ENCODE measurements around the gene DUSP22.

Gene DUSP22

GRCh38 chr6:281469-282103, 10.7 kb upstream of the DUSP22 start:
- Histone ChIP-seq H3K9me3 (ENCODE audit: control insufficient read depth, insufficient read depth, low read length) (no peaks in the 10 kb centered on the region), H3K36me3 (ENCODE audit: control insufficient read depth, low read length) (no peaks in the 10 kb centered on the region)

GRCh38 chr6:282177-282866, 10.0 kb upstream of the DUSP22 start:
- Histone ChIP-seq H3K36me3 (ENCODE audit: control insufficient read depth, low read length) (no peaks in the 10 kb centered on the region), H3K4me1 (ENCODE audit: control insufficient read depth, low read length) (0 out of 2 replicates have a peak, but pooled peaks cover 3% of the 10 kb centered on the region), H3K4me3 (ENCODE audit: low read length) (no peak overlapping the region), H3F3A (ENCODE audit: control insufficient read depth, insufficient read depth) (no peaks in the 10 kb centered on the region), H3K27ac (ENCODE audit: low read depth, low read length) (no peak overlapping the region), H4K20me1 (ENCODE audit: control insufficient read depth, insufficient read depth, low read depth, low read length) (no peaks in the 10 kb centered on the region), H3K4me2 (ENCODE audit: low read length) (no peak overlapping the region), H3K9me3 (ENCODE audit: control insufficient read depth, insufficient read depth, low read length) (no peaks in the 10 kb centered on the region), H3K9me2 (replicated peaks; ENCODE audit: control insufficient read depth, low read length) (no peaks in the 10 kb centered on the region), H3K27me3 (ENCODE audit: control insufficient read depth, low read length) (peaks cover 10% of the 10 kb centered on the region), H3K79me2 (ENCODE audit: control insufficient read depth, low read length) (no peaks in the 10 kb centered on the region)
- TF ChIP-seq CTCF (IDR thresholded peaks at IDR 0.05; ENCODE audit: low read depth, low read length, poor library complexity, severe bottlenecking) (no peak), EZH2phosphoT487 (IDR thresholded peaks at IDR 0.05; ENCODE audit: borderline replicate concordance, low read length) (no peak)

More at GRCh38 chr6:281469-282103, 10.7 kb upstream of the DUSP22 start:
- no peak for TF ChIP-seq CTCF (IDR thresholded peaks at IDR 0.05; ENCODE audit: low read depth, low read length, poor library complexity, severe bottlenecking)
- no peak for TF ChIP-seq EZH2phosphoT487 (IDR thresholded peaks at IDR 0.05; ENCODE audit: borderline replicate concordance, low read length)
- Histone ChIP-seq H3F3A (ENCODE audit: control insufficient read depth, insufficient read depth) (no peaks in the 10 kb centered on the region), H3K27ac (ENCODE audit: low read depth, low read length) (no peak overlapping the region), H3K4me1 (ENCODE audit: control insufficient read depth, low read length) (no peaks in the 10 kb centered on the region), H3K27me3 (ENCODE audit: control insufficient read depth, low read length) (peaks cover 4% of the 10 kb centered on the region), H3K9me2 (replicated peaks; ENCODE audit: control insufficient read depth, low read length) (no peaks in the 10 kb centered on the region), H3K79me2 (ENCODE audit: control insufficient read depth, low read length) (no peaks in the 10 kb centered on the region), H3K4me3 (ENCODE audit: low read length) (no peak overlapping the region), H3K4me2 (ENCODE audit: low read length) (no peak overlapping the region), H4K20me1 (ENCODE audit: control insufficient read depth, insufficient read depth, low read depth, low read length) (no peaks in the 10 kb centered on the region)

GRCh38 chr6:282867-283416, 9.3 kb upstream of the DUSP22 start:
- H3K27me3 ChIP-seq (ENCODE audit: control insufficient read depth, low read length), result peaks cover 11% of the 10 kb centered on the region
- H3K4me3 ChIP-seq (ENCODE audit: low read length), result no peak overlapping the region
- TF ChIP-seq CTCF (IDR thresholded peaks at IDR 0.05; ENCODE audit: low read depth, low read length, poor library complexity, severe bottlenecking) (no peak), EZH2phosphoT487 (IDR thresholded peaks at IDR 0.05; ENCODE audit: borderline replicate concordance, low read length) (no peak)

More at GRCh38 chr6:282867-283416, 9.3 kb upstream of the DUSP22 start:
- Histone ChIP-seq H3K4me2 (ENCODE audit: low read length) (no peak overlapping the region), H3F3A (ENCODE audit: control insufficient read depth, insufficient read depth) (no peaks in the 10 kb centered on the region), H3K36me3 (ENCODE audit: control insufficient read depth, low read length) (no peaks in the 10 kb centered on the region), H3K79me2 (ENCODE audit: control insufficient read depth, low read length) (no peaks in the 10 kb centered on the region), H3K4me1 (ENCODE audit: control insufficient read depth, low read length) (0 out of 2 replicates have a peak, but pooled peaks cover 3% of the 10 kb centered on the region), H3K9me3 (ENCODE audit: control insufficient read depth, insufficient read depth, low read length) (no peaks in the 10 kb centered on the region), H4K20me1 (ENCODE audit: control insufficient read depth, insufficient read depth, low read depth, low read length) (no peaks in the 10 kb centered on the region), H3K9me2 (replicated peaks; ENCODE audit: control insufficient read depth, low read length) (no peaks in the 10 kb centered on the region), H3K27ac (ENCODE audit: low read depth, low read length) (no peak overlapping the region)
